CD4-positive, alpha-beta T cell (primary cell): Measurements from ENCODE around the gene ADAM10. TPM values are rescaled to one million over a fixed set of nuclear protein-coding genes. Genes with fewer than 3 reads are reported as not detected.

Experiments used
- ATAC-seq: fragments of 200-7000 bp; cut with Tn5 transposase; one replicate; pipeline ENCODE4 v1.10.0; 2022; ENCODE audit warnings: mild to moderate bottlenecking; ENCODE audit not compliant: poor library complexity
- CTCF ChIA-PET: fragments of 350-600 bp; sonication (Branson Sonifier 250); formaldehyde crosslinking; loops from one replicate; lab custom pipeline; 2021; ENCODE audit warnings: antibody characterized with exemption, inconsistent platforms; lab: Charles Lee
- POLR2A ChIA-PET: fragments of 350-600 bp; sonication (Branson Sonifier 250); formaldehyde crosslinking; loops from one replicate; lab custom pipeline; 2021; ENCODE audit warnings: antibody characterized with exemption, inconsistent platforms; lab: Charles Lee
- DNase-seq, 14 experiments: peaks; one replicate each; pipeline ENCODE4 v3.0.0-alpha.2; 2013 to 2020; ENCODE audit warnings: mixed read lengths in 2 of 14
- H3K27ac ChIP-seq, 2 donors: one replicate each; pipeline versions ENCODE4 v1.5.1 to v1.7.0; 2013; ENCODE audit warnings: low read length in 2 of 2, low read depth in 1 of 2, mild to moderate bottlenecking in 1 of 2
- H3K27me3 ChIP-seq, 2 experiments: 1 replicate in 1 of 2; 2 replicates in 1 of 2; pipeline versions ENCODE4 v1.6.1 to v1.7.0; 2013; ENCODE audit warnings: low read length in 2 of 2, control low read depth in 1 of 2, mild to moderate bottlenecking in 1 of 2, moderate library complexity in 1 of 2; ENCODE audit not compliant: insufficient read depth in 2 of 2, control insufficient read depth in 1 of 2
- H3K36me3 ChIP-seq: one replicate; pipeline ENCODE4 v1.6.1; 2013; ENCODE audit warnings: low read length, control low read depth; ENCODE audit not compliant: insufficient read depth
- H3K4me1 ChIP-seq: one replicate; pipeline ENCODE4 v1.6.1; 2013; ENCODE audit warnings: low read length, control low read depth; ENCODE audit not compliant: insufficient read depth
- H3K4me3 ChIP-seq: one replicate; pipeline ENCODE4 v1.5.1; 2013; ENCODE audit warnings: mild to moderate bottlenecking, low read length, moderate library complexity
- H3K9me3 ChIP-seq, 2 experiments: 1 replicate in 1 of 2; 2 replicates in 1 of 2; pipeline versions ENCODE4 v1.6.1 to v1.7.0; 2013; ENCODE audit warnings: low read length in 2 of 2, mild to moderate bottlenecking in 2 of 2, control low read depth in 1 of 2, moderate library complexity in 1 of 2; ENCODE audit not compliant: control insufficient read depth in 1 of 2, insufficient read depth in 1 of 2
- H3K27ac Mint-ChIP-seq: one replicate; pipeline ENCODE4 v1.8.0; 2020; ENCODE audit warnings: mixed read lengths
- H3K27me3 Mint-ChIP-seq: one replicate; pipeline ENCODE4 v1.8.0; 2021; ENCODE audit warnings: mixed read lengths
- H3K36me3 Mint-ChIP-seq: one replicate; pipeline ENCODE4 v1.8.0; 2021; ENCODE audit warnings: low read depth, mixed read lengths
- H3K4me1 Mint-ChIP-seq: one replicate; pipeline ENCODE4 v1.8.0; 2021; ENCODE audit warnings: low read depth, mixed read lengths
- H3K4me3 Mint-ChIP-seq: one replicate; pipeline ENCODE4 v1.8.0; 2020; ENCODE audit warnings: mild to moderate bottlenecking, mixed read lengths
- H3K9me3 Mint-ChIP-seq: one replicate; pipeline ENCODE4 v1.8.0; 2020; ENCODE audit warnings: mixed read lengths
- CTCF ChIP-seq: fragments of 200-600 bp; IDR thresholded peaks from one replicate; pipeline ENCODE4 v1.8.0; 2022; ENCODE audit warnings: antibody characterized with exemption, mild to moderate bottlenecking
- intact Hi-C, 2 experiments: fragments of 100-400 bp; cut with DNase I in 1 of 2; cut with micrococcal nuclease in 1 of 2; formaldehyde crosslinking; loops; one replicate each; pipeline versions ENCODE4 v1.15.1 to v1.9.0; 2023 to 2025; cut with DNase I, micrococcal nuclease
- total RNA-seq, 174 experiments: library from RNA in 2 of 174; stranded (reverse) in 2 of 174; gene quantifications; one replicate each; pipeline ENCODE4 v1.2.3 and lab custom pipeline; 2021 to 2026

The ADAM10 gene
- total RNA-seq, 2 experiments from 2014 or later: 70.5 to 80.4 TPM

- Histone ChIP-seq H3K36me3 (no peaks in the 10 kb centered on the region), H3K4me1 (peaks cover 20% of the 10 kb centered on the region), H3K4me3 (no peak overlapping the region), H3K27ac (no peak overlapping the region), H3K27me3 (no peaks in the 10 kb centered on the region), H3K9me3 (peaks cover 0 to 4% of the 10 kb centered on the region in 2 experiments)
- Mint-ChIP-seq H3K36me3 (no peaks in the 10 kb centered on the region), H3K9me3 (no peaks in the 10 kb centered on the region), H3K27ac (no peak overlapping the region), H3K4me1 (peaks cover 16% of the 10 kb centered on the region), H3K4me3 (no peak overlapping the region), H3K27me3 (no peaks in the 10 kb centered on the region)
- intact Hi-C loops: no loop called here
- ATAC-seq: no peak
- ChIA-PET POLR2A (no interaction called here), CTCF (interaction anchor here (0.6 to 1.6 kb wide), 2 partner anchors 24 to 76 kb away, joined by 3 to 4 read pairs; no protein-coding TSS in a partner anchor)
- peak in 1 of 14 experiments; percentile 65 for DNase-seq
- no peak for TF ChIP-seq CTCF
Observed at GRCh38 chr15:58545307-58546065, 204.0 kb downstream of the ADAM10 start.

- Histone ChIP-seq H3K27ac (no peak overlapping the region), H3K4me3 (no peak overlapping the region), H3K4me1 (peaks cover 18% of the 10 kb centered on the region), H3K27me3 (no peaks in the 10 kb centered on the region), H3K36me3 (no peaks in the 10 kb centered on the region), H3K9me3 (peaks cover 0 to 4% of the 10 kb centered on the region in 2 experiments)
- ChIA-PET CTCF (interaction anchor here (0.6 to 1.6 kb wide), 2 partner anchors 23 to 76 kb away, joined by 3 to 4 read pairs; no protein-coding TSS in a partner anchor), POLR2A (no interaction called here)
- no peak for TF ChIP-seq CTCF
- DNase-seq: no peak
- intact Hi-C loops: no loop called here
- Mint-ChIP-seq H3K9me3 (no peaks in the 10 kb centered on the region), H3K4me3 (no peak overlapping the region), H3K27me3 (no peaks in the 10 kb centered on the region), H3K36me3 (no peaks in the 10 kb centered on the region), H3K27ac (no peak overlapping the region), H3K4me1 (peaks cover 11% of the 10 kb centered on the region)
- no peak for ATAC-seq
Observed at GRCh38 chr15:58544756-58545155, 204.8 kb downstream of the ADAM10 start.

- Mint-ChIP-seq H3K27me3 (no peaks in the 10 kb centered on the region), H3K4me3 (no peak overlapping the region), H3K27ac (no peak overlapping the region), H3K9me3 (no peaks in the 10 kb centered on the region), H3K4me1 (peaks cover 11% of the 10 kb centered on the region), H3K36me3 (no peaks in the 10 kb centered on the region)
- Histone ChIP-seq H3K27ac (no peak overlapping the region), H3K4me3 (no peak overlapping the region), H3K27me3 (no peaks in the 10 kb centered on the region), H3K4me1 (peaks cover 18% of the 10 kb centered on the region), H3K9me3 (peaks cover 0 to 4% of the 10 kb centered on the region in 2 experiments), H3K36me3 (no peaks in the 10 kb centered on the region)
- no peak for ATAC-seq
- intact Hi-C loops: no loop called here
- TF ChIP-seq CTCF: no peak
- POLR2A ChIA-PET: no interaction called here
- no peak for DNase-seq
- CTCF ChIA-PET: interaction anchor here (0.7 kb wide), 1 partner anchor 141 kb away, joined by 3 read pairs; no protein-coding TSS in a partner anchor
Observed at GRCh38 chr15:58543664-58544335, 205.7 kb downstream of the ADAM10 start.
